PC-3 (cell line): Measurements from ENCODE around the gene APCDD1.

Source experiments
- CTCF ChIP-seq: fragments of 300-600 bp; sonication (generic); conservative IDR thresholded peaks from 2 replicates; pipeline ENCODE4 v1.5.1; 2017; ENCODE audit warnings: antibody characterized with exemption, low read depth, mild to moderate bottlenecking, low read length
- EZH2 ChIP-seq: fragments of 300-600 bp; sonication (generic); IDR thresholded peaks from one replicate; pipeline ENCODE4 v1.6.1; 2017; ENCODE audit warnings: antibody characterized with exemption, mild to moderate bottlenecking, low read length; ENCODE audit not compliant: unreplicated experiment
- EZH2phosphoT487 ChIP-seq: fragments of 300-600 bp; sonication (generic); IDR thresholded peaks from 2 replicates; pipeline ENCODE4 v1.6.1; 2018; ENCODE audit warnings: mild to moderate bottlenecking, antibody characterized with exemption, low read length, borderline replicate concordance

DNA sequence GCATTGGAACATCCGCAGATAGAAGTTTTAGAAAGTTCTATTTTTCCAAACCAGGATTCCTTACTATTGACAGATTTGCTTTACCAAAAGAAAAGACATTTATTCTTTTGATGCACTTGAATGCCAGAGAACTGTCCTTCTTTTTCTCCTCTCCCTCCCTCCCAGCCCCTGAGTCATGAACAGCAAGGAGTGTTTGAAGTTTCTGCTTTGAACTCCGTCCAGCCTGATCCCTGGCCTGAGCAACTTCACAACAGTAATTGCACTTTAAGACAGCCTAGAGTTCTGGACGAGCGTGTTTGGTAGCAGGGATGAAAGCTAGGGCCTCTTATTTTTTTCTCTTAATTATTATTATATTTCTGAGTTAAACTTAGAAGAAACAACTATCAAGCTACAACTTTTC, 33.6 kb downstream of the APCDD1 start:
- TF ChIP-seq EZH2 (no peak), EZH2phosphoT487 (no peak), CTCF (no peak)
